Hepatocyte (in vitro differentiated cells): ENCODE measurements around the gene UBE4A. TPM values are rescaled to one million over a fixed set of nuclear protein-coding genes. Genes with fewer than 3 reads are reported as not detected.

Experiments
- DNase-seq: peaks from one replicate; pipeline ENCODE4 v3.0.0-alpha.2; 2016; ENCODE audit warnings: low spot score
- H2AFZ ChIP-seq: fragments of 200-600 bp; sonication (generic); 2 replicates; pipeline ENCODE4 v1.6.0; 2016; ENCODE audit warnings: antibody characterized with exemption, mild to moderate bottlenecking
- H3K27ac ChIP-seq: fragments of 200-600 bp; sonication (generic); 2 replicates; pipeline ENCODE4 v1.5.1; 2016; ENCODE audit warnings: mild to moderate bottlenecking
- H3K27me3 ChIP-seq: fragments of 200-600 bp; sonication (generic); 2 replicates; pipeline ENCODE4 v1.6.1; 2016
- H3K36me3 ChIP-seq: fragments of 200-600 bp; sonication (generic); replicated peaks from 2 replicates; pipeline ENCODE4 v1.5.1; 2016; ENCODE audit warnings: low read depth; ENCODE audit not compliant: insufficient read depth
- H3K4me1 ChIP-seq: fragments of 200-600 bp; sonication (generic); 2 replicates; pipeline ENCODE4 v1.5.1; 2016; ENCODE audit warnings: mild to moderate bottlenecking, moderate library complexity; ENCODE audit not compliant: insufficient read depth
- H3K4me2 ChIP-seq: fragments of 200-600 bp; sonication (generic); 2 replicates; pipeline ENCODE4 v1.6.0; 2016
- H3K4me3 ChIP-seq: fragments of 200-600 bp; sonication (generic); 2 replicates; pipeline ENCODE4 v1.5.1; 2016; ENCODE audit warnings: mild to moderate bottlenecking
- H3K79me2 ChIP-seq: fragments of 200-600 bp; sonication (generic); 2 replicates; pipeline ENCODE4 v1.6.0; 2017; ENCODE audit warnings: mild to moderate bottlenecking
- H3K9me2 ChIP-seq: fragments of 200-600 bp; sonication (generic); replicated peaks from 2 replicates; pipeline ENCODE4 v1.6.0; 2017; ENCODE audit warnings: mild to moderate bottlenecking; ENCODE audit not compliant: insufficient read depth
- H3K9me3 ChIP-seq: fragments of 200-600 bp; sonication (generic); 2 replicates; pipeline ENCODE4 v1.5.1; 2016; ENCODE audit warnings: low read depth, mild to moderate bottlenecking
- H4K20me1 ChIP-seq: fragments of 200-600 bp; sonication (generic); 2 replicates; pipeline ENCODE4 v1.6.0; 2016; ENCODE audit warnings: mild to moderate bottlenecking; ENCODE audit not compliant: insufficient read depth, poor library complexity, severe bottlenecking
- CTCF ChIP-seq: fragments of 200-600 bp; sonication (generic); IDR thresholded peaks from 2 replicates; pipeline ENCODE4 v1.5.1; 2016; ENCODE audit warnings: antibody characterized with exemption, mild to moderate bottlenecking; ENCODE audit not compliant: poor library complexity
- EZH2 ChIP-seq: fragments of 200-600 bp; sonication (generic); IDR thresholded peaks from 2 replicates; pipeline ENCODE4 v1.6.1; 2016; ENCODE audit warnings: antibody characterized with exemption, mild to moderate bottlenecking, borderline replicate concordance
- EZH2phosphoT487 ChIP-seq: fragments of 200-600 bp; sonication (generic); IDR thresholded peaks from one replicate; pipeline ENCODE4 v1.6.1; 2018; ENCODE audit warnings: antibody characterized with exemption, mild to moderate bottlenecking, low read depth, moderate library complexity; ENCODE audit not compliant: unreplicated experiment, severe bottlenecking
- WGBS: methylation state at CpG from one replicate; pipeline ENCODE4 v1.1.6; 2016; ENCODE audit warnings: low lambda C conversion rate; ENCODE audit errors: missing lambda C conversion rate; 5-methylcytosine and 5-hydroxymethylcytosine counted together
- polyA plus RNA-seq: library from polyadenylated mRNA; unstranded; fragments of >200 nt; fragmentation: Nextera tagmentation; extraction: Ambion mirVana; gene quantifications from 2 replicates; pipeline ENCODE4 v1.2.1, GENCODE V29; 2016
- total RNA-seq: library from RNA; depleted of rRNA; stranded (reverse); fragments of >200 nt; gene quantifications from 2 replicates; pipeline ENCODE4 v1.2.3, GENCODE V29; 2014

The UBE4A gene
- total and polyA plus RNA-seq, 2 experiments from 2014 or later: 19.7 to 57.5 TPM

GRCh38 chr11:118436639-118437207 is 77.3 kb downstream of the UBE4A start:
- H3K4me3 ChIP-seq: peak overlapping the region; percentile 87
- TF ChIP-seq EZH2: no peak
- TF ChIP-seq EZH2phosphoT487: no peak
- TF ChIP-seq CTCF: no peak
- H3K9me3 ChIP-seq: no peaks in the 10 kb centered on the region
- WGBS: no CpG with 5 or more reads among the region's 55 CpGs
- H3K27me3 ChIP-seq: no peaks in the 10 kb centered on the region
- peaks cover 51% of the 10 kb centered on the region for H3K79me2 ChIP-seq
- H4K20me1 ChIP-seq: peaks cover 47% of the 10 kb centered on the region
- H3K9me2 ChIP-seq: no peaks in the 10 kb centered on the region
- H2AFZ ChIP-seq: peak overlapping the region; percentile 69
- no peaks in the 10 kb centered on the region for H3K36me3 ChIP-seq
- peak overlapping the region; percentile 86 for H3K27ac ChIP-seq
- H3K4me2 ChIP-seq: peak overlapping the region; percentile 94
- H3K4me1 ChIP-seq: peaks cover 10% of the 10 kb centered on the region
- DNase-seq: no peak

GRCh38 chr11:118437208-118438125 is 78.1 kb downstream of the UBE4A start:
- no peaks in the 10 kb centered on the region for H3K27me3 ChIP-seq
- peak overlapping the region; percentile 86 for H3K27ac ChIP-seq
- H3K36me3 ChIP-seq: no peaks in the 10 kb centered on the region
- DNase-seq: peak; percentile 70
- H3K79me2 ChIP-seq: peaks cover 58% of the 10 kb centered on the region
- no peaks in the 10 kb centered on the region for H3K9me3 ChIP-seq
- peaks cover 55% of the 10 kb centered on the region for H4K20me1 ChIP-seq
- H3K9me2 ChIP-seq: no peaks in the 10 kb centered on the region
- H3K4me3 ChIP-seq: peak overlapping the region; percentile 87
- peak overlapping the region; percentile 94 for H3K4me2 ChIP-seq
- H3K4me1 ChIP-seq: peaks cover 17% of the 10 kb centered on the region
- TF ChIP-seq CTCF (no peak), EZH2 (no peak), EZH2phosphoT487 (no peak)
- under 1% methylated on average over 21 of the region's 28 CpGs for WGBS
- H2AFZ ChIP-seq: peak overlapping the region; percentile 69

GRCh38 chr11:118438314-118438931 is 79.0 kb downstream of the UBE4A start:
- H4K20me1 ChIP-seq: peaks cover 64% of the 10 kb centered on the region
- WGBS: 11% methylated on average over 13 of the region's 14 CpGs

More at GRCh38 chr11:118438314-118438931, 79.0 kb downstream of the UBE4A start:
- DNase-seq: peak; percentile 89
- Histone ChIP-seq H3K27ac (peak overlapping the region; percentile 86), H3K36me3 (no peaks in the 10 kb centered on the region), H3K9me3 (no peaks in the 10 kb centered on the region), H3K9me2 (no peaks in the 10 kb centered on the region), H3K4me1 (peaks cover 20% of the 10 kb centered on the region), H3K4me3 (peak overlapping the region; percentile 87), H3K79me2 (peaks cover 68% of the 10 kb centered on the region), H3K27me3 (no peaks in the 10 kb centered on the region), H2AFZ (no peak overlapping the region), H3K4me2 (peak overlapping the region; percentile 94)
- TF ChIP-seq CTCF: no peak
- no peak for TF ChIP-seq EZH2
